HG02973 (cell line): ENCODE results near the gene RTL5.

ENCODE experiments used
- ATAC-seq: cut with Tn5 transposase; IDR thresholded peaks from one replicate; pipeline ENCODE4 v1.9.1; 2021; ENCODE audit warnings: moderate library complexity; ENCODE audit not compliant: unreplicated experiment

The RTL5 gene

GRCh38 chrX:72079607-72080006, 52.1 kb downstream of the RTL5 start:
- no peak for ATAC-seq

DNA sequence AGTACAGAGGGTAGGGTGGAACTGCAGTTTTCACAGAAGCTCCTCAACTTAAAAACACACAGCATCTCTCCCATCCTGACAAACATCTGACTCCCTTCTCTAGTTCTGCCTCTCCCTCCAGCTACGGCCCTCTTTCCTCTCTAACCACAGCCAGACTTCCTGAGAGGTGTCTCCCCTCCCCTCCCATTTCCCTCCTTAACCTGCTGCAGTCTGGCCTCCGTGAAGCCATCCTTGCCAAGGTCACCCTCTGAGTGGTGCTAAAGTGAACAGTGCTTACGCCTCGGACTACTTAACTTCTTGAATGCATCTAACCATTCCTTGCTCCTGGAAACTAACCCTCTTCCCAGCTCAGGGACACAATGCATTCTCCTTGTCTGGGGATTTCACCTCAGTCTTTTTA, 53.3 kb downstream of the RTL5 start:
- ATAC-seq, result no peak
